NAMALWA (cell line): ENCODE measurements around the gene MYO1F.
"Not testable (repeated sequence)": the region's sequence is repeated elsewhere in the genome, so short reads cannot be mapped to it uniquely, and the experiment has no call there.

Source experiments
- DNase-seq: peaks from one replicate; pipeline ENCODE4 v3.0.0-alpha.2; 2015; ENCODE audit warnings: low spot score

Gene MYO1F

GRCh38 chr19:8600064-8600463 is 22.8 kb upstream of the MYO1F start:
- no peak for DNase-seq

- no peak for DNase-seq
Measured at GRCh38 chr19:8596168-8596567, 18.9 kb upstream of the MYO1F start.

DNA sequence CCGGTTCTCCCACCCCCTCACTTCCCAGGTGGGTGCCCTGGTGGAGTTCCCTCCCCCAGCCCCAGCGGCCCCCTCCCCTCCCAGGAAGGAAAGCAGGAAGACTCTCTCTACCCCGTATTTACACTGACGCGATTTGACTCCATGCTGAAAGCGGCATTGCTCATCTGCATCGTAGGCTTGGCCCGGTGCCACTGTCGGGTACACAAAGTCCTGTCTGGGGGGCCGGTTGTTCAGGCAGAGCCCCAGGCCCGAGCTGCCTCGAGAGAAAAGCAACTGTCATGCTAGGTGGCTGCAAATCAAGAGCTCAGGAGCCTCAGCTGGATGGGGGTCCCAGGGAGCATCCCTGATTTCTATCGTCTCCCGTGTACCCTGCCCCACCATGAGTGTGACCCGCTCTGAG is 18.4 kb upstream of the MYO1F start:
- DNase-seq: no peak

- DNase-seq: peak; percentile 40
Measured at GRCh38 chr19:8593931-8594330, 16.7 kb upstream of the MYO1F start.

GRCh38 chr19:8592231-8593009 is 15.2 kb upstream of the MYO1F start:
- peak; percentile 95 for DNase-seq

DNA sequence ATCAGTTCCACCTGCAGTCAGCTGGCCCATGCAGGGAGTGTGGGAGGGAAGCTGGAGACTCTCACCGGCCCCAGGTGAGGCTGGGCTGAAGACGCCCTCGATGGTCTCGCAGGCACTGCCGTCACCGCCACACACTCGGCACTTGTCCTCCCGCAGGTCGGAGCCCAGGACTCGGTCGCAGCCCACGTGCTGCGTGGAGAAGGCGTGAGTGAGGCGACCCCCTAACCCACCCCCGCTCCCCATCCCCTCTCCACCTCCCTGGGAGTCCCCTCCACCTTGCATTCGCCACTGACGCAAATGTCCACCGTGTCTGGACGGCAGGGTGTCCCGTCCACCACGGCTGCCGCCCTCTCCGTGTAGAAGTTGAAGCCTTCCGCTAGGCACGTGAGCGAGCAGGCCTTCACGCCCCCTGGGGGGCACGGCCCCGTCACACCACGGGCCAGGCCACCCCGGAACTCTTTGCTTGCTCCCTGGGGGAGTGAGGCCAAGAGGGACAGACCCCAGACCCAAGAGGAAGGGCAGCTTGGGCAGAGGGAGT is 12.0 kb upstream of the MYO1F start:
- no peak for DNase-seq

DNA sequence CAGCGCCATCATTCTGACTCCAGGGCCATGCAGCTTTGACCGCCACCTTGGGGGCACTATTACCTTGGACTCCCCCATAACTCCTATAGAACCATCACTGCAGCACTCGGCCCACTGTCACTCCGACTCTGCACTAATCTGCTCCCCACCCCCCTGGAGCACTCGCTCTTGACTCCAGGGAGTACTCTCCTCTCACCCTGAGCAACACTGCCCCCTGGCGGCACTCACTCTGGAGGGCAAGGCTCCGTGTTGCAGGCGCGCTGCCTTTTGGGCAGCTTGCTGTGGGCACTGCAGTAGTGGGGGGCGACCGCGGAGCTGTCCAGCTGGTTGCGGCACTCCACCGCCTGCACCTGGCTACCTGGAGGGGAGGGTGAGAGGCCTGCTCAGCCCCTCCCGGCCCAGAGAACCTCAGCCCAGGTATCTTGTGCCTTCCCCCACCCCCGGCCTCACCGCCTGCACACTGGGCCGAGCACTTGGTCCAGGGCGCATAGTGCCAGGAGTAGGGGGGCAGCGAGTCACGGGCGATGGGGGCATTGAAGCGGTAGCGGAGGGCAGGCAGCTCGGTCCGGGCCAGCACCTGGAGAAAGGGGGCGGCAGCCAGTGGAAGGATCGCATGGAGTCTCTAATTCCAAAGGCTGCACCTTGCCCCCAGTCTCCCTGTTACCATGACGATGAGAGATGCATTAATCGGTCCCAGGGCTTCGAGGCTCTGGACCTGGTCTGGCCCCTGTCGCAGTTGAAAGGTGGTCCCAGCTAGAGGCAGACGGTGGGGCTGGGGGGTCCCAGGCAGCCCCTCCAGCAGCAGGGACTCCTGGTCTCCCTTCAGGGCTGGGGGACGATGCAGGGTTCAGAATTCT is 8.9 kb upstream of the MYO1F start:
- peak; percentile 65 for DNase-seq

DNA sequence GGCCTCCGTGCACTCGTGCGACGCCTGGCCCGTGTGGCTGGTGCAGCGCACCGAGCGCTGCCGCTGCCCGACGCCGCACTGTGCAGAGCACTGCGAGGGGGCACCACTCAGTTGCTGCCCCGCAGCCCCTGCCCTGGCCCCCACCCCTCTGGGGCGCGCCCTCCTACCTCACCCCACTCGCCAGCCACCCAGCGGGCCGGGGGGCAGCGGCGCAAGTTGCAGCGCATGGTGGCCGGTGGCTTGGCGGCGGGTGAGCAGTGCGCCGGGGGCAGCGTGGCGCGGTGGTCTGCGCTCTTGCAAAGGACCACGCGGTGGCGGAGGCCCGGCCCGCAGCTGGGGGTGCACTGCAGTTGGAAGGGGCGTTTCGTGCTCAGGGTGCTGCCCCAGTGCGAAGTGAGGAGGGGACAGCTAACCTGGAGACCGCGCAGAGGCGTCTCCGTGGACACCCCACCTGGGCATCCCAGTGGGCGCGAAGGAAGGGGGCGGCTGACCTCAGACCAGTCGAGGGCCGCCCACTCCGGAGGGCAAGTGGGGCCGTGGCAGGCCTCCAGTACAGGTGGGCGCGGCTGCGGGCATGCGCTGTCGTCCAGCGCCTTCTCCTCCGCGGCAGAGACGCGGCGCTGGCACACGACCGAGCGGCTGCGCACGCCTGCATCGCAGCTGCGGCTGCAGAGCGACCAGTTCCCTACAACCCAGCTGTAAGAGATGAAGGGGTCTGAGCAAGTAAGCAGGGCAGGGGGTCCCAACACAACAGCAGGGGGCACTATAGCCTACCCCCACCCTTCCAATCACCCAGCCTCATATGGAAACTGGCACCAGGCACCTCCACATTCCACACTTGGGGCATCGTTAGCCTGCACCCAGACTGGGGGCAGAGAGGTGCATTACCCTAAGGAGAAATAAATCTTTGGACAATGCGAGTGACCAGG is 8.0 kb upstream of the MYO1F start:
- DNase-seq: no peak

DNA sequence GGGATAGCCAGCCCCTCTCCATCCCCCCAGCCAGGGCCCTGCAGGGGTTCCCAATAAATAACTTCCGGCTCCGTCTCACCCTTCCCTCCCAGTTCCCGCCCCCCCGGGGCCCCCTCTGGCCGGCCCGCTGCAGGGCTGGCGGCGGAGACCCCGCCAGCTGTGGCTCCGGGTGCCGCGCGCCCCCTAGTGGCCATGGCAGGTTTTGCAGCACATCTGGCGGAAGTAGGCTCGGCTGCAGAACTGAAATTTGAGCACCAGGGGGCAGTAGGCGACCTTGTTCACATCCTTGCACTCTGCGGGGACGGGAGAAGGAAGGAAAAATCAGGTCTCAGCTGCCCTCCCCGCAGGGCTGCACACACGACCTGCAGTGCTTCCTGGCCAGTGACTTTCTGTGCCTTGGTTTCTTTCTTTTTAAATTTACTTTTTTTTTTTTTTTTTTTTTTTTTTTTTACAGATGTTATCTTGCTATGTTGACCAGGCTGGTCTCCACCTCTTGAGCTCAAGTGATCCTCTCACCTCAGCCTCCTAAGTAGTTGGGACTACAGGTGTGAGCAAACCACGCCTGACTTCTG is 3.6 kb upstream of the MYO1F start:
- peak; percentile 85 for DNase-seq

GRCh38 chr19:8578642-8579265 is 1.5 kb upstream of the MYO1F start:
- DNase-seq: peak; percentile 81

DNA sequence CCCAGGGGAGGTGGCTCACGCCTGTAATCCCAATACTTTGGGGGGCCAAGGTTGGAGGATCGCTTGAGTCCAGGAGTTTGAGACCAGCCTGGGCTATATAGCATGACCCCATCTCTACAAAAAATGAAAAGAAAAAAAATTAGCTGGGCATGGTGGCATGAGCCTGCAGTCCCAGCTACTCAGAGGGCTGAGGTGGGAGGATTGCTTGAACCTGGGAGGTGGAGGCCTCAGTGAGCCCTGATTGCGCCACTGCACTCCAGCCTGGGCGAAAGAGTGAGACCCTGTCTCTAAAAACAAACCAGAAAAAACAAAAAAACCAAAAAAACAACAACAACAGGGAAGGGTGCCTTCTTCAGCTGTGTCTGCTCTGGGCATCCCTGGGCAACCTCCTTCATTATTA is 499 bp upstream of the MYO1F start:
- DNase-seq: no peak

DNA sequence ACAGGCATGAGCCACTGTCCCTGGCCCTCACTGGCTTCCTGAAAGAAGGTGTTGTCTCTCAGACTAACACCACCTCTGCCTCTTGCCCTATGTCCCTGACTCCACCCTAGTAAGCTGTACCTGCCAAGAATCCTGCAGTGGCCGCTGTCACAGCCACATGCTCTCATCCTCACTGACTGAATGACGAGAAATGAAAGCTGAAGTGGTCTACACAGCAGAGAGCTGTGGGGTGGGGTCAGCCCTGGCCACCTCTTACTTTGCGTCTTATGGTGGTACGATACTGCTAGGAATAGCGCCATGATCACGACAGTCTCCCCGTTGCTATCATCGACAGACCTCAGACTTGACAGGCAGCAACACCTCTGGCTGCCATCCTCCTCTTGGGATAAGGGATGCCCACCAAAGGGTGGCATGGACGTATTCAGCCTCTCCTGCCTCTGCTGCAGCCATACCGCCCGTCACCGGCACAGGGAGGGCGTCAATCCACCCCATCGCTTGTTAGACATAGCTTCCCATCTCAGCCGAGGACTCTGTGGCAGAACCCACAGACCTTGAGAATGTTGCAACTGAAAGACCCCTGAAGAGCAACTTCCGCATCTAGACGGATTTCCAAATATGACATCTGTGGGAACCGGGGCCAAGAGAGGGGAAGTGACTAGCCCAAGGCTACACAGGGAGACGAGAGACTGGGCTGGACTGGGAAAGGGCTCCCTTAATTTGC is 809 bp downstream of the MYO1F start:
- DNase-seq: no peak

GRCh38 chr19:8575467-8575997 is 1.7 kb downstream of the MYO1F start:
- DNase-seq: no peak

DNA sequence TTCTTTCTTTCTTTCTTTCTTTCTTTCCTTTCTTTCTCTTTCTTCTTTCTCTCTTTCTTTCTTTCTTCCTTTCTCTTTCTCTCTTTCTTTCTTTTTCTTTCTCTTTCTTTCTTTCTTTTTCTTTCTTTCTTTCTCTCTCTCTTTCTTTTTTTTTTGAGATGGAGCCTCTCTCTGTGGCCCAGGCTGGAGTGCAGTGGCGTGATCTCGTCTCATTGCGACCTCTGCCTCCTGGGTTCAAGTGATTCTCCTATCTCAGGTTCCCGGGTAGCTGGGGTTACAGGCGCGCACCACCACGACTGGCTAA is 2.7 kb downstream of the MYO1F start:
- not testable (repeated sequence) for DNase-seq

DNA sequence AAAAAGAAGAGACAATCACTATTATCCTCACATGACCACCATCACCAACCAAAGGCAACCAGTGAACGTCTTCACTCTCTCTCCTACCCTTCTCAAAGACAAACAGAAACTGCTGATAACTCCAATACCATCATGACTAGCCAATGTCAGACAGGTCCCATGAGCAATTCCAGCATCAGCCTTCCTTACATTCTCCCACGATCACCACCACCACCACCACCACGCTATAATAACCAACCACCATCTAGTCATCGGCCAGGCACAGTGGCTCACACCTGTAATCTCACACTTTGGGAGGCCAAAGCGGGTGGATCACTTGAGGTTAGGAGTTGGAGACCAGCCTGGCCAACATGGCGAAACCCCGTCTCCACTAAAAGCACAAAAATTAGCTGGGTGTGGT is 3.9 kb downstream of the MYO1F start:
- DNase-seq: no peak

DNA sequence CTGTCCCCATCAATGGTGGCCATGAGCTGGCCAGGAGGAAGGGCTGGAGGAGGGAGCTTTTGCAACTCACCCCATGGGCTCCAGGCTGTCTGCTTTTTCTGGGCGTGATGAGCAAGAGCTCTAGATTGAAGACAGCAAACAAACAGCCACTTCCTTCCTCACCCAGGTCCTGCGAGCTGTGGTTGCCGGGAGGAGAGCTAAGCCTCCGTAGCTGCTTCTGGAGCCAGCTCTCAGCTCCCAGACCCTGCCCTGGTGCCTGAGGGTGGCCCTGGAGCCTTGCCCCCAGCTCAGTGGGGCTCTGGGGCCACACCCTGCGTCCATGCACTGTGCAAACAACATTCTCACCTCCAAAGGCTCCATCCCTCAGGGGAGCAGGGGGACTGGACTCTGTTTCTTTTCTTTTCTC is 6.2 kb downstream of the MYO1F start:
- no peak for DNase-seq

GRCh38 chr19:8569066-8569771 is 8.0 kb downstream of the MYO1F start:
- no peak for DNase-seq

GRCh38 chr19:8567522-8568172 is 9.6 kb downstream of the MYO1F start:
- no peak for DNase-seq

DNA sequence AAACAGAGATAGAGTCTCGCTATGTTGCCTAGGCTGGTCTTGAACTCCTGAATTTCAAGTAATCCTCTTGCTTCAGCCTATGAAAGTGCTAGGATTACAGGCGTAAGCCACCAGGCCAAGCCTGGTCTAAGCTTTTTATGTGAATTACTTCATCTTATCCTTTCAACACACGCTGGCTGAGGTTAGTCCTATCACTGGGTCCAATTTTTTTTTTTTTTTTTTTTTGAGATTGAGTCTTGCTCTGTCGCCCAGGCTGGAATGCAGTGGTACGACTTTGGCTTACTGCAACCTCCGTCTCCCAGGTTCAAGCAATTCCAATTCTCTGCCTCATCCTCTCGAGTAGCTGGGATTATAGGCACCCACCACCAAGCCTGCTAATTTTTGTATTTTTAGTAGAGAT is 10.4 kb downstream of the MYO1F start:
- no peak for DNase-seq
